HEK293T (cell line): Measurements from ENCODE around the gene NTPCR.

ENCODE experiments used
- CTCF ChIA-PET: fragments of 350-600 bp; formaldehyde crosslinking; extraction: SDS; loops from one replicate; lab custom pipeline; 2021; ENCODE audit warnings: antibody characterized with exemption, inconsistent platforms; lab: Yijun Ruan, JAX
- POLR2A ChIA-PET: fragments of 350-600 bp; formaldehyde crosslinking; extraction: SDS; loops from one replicate; lab custom pipeline; 2020; ENCODE audit warnings: antibody characterized with exemption, inconsistent platforms; lab: Yijun Ruan, JAX
- DNase-seq: peaks from one replicate; pipeline ENCODE4 v3.0.0; 2012; ENCODE audit warnings: mixed read lengths; ENCODE audit errors: extremely low spot score
- ARNT ChIP-seq: fragments of 450-650 bp; IDR thresholded peaks from 2 replicates; pipeline ENCODE4 v1.6.1; 2017; ENCODE audit warnings: mild to moderate bottlenecking
- BHLHE40 ChIP-seq: fragments of 450-650 bp; IDR thresholded peaks from 2 replicates; pipeline ENCODE4 v1.6.1; 2016; ENCODE audit warnings: mild to moderate bottlenecking, moderate library complexity, borderline replicate concordance
- CTBP1 ChIP-seq: fragments of 450-650 bp; IDR thresholded peaks from 2 replicates; pipeline ENCODE4 v1.6.1; 2016; ENCODE audit warnings: borderline replicate concordance
- ELF4 ChIP-seq: fragments of 450-650 bp; IDR thresholded peaks from 2 replicates; pipeline ENCODE4 v1.6.1; 2017; ENCODE audit warnings: antibody characterized with exemption
- FOXA1 ChIP-seq: fragments of 450-650 bp; IDR thresholded peaks from 2 replicates; pipeline ENCODE4 v1.6.1; 2016; ENCODE audit warnings: mild to moderate bottlenecking
- FOXK2 ChIP-seq: fragments of 450-650 bp; IDR thresholded peaks from 2 replicates; pipeline ENCODE4 v1.6.1; 2016; ENCODE audit warnings: mild to moderate bottlenecking
- FOXM1 ChIP-seq: fragments of 450-650 bp; IDR thresholded peaks from 2 replicates; pipeline ENCODE4 v1.6.1; 2017; ENCODE audit warnings: mild to moderate bottlenecking, borderline replicate concordance
- HDGF ChIP-seq: fragments of 450-650 bp; IDR thresholded peaks from 2 replicates; pipeline ENCODE4 v1.6.1; 2017; ENCODE audit warnings: antibody characterized with exemption, borderline replicate concordance
- L3MBTL2 ChIP-seq: fragments of 450-650 bp; conservative IDR thresholded peaks from 2 replicates; pipeline ENCODE4 v1.6.1; 2016; ENCODE audit warnings: mild to moderate bottlenecking
- LEF1 ChIP-seq: fragments of 450-650 bp; IDR thresholded peaks from 2 replicates; pipeline ENCODE4 v1.6.1; 2017; ENCODE audit warnings: mild to moderate bottlenecking, borderline replicate concordance
- NFRKB ChIP-seq: fragments of 450-650 bp; IDR thresholded peaks from 2 replicates; pipeline ENCODE4 v1.6.1; 2016; ENCODE audit warnings: mild to moderate bottlenecking, moderate library complexity
- PKNOX1 ChIP-seq: fragments of 450-650 bp; IDR thresholded peaks from 2 replicates; pipeline ENCODE4 v1.6.1; 2016
- SP1 ChIP-seq: fragments of 450-650 bp; IDR thresholded peaks from 2 replicates; pipeline ENCODE4 v1.6.1; 2017
- SUZ12 ChIP-seq: fragments of 450-650 bp; IDR thresholded peaks from 2 replicates; pipeline ENCODE4 v1.6.1; 2016; ENCODE audit warnings: mild to moderate bottlenecking
- TARDBP ChIP-seq: fragments of 450-650 bp; IDR thresholded peaks from 2 replicates; pipeline ENCODE4 v1.6.1; 2016
- ZNF384 ChIP-seq: fragments of 450-650 bp; IDR thresholded peaks from 2 replicates; pipeline ENCODE4 v1.6.1; 2016

Gene NTPCR

GRCh38 chr1:232987774-232988140 lies 37.3 kb downstream of the NTPCR start:
- no peak for DNase-seq
- ChIA-PET CTCF (no interaction called here), POLR2A (no interaction called here)
- TF ChIP-seq L3MBTL2 (no peak), CTBP1 (no peak), ARNT (no peak), PKNOX1 (no peak), SP1 (no peak), TARDBP (no peak), FOXK2 (no peak), BHLHE40 (no peak), ELF4 (no peak), FOXA1 (no peak), SUZ12 (no peak), FOXM1 (no peak), HDGF (no peak), ZNF384 (no peak), LEF1 (no peak), NFRKB (no peak)

DNA sequence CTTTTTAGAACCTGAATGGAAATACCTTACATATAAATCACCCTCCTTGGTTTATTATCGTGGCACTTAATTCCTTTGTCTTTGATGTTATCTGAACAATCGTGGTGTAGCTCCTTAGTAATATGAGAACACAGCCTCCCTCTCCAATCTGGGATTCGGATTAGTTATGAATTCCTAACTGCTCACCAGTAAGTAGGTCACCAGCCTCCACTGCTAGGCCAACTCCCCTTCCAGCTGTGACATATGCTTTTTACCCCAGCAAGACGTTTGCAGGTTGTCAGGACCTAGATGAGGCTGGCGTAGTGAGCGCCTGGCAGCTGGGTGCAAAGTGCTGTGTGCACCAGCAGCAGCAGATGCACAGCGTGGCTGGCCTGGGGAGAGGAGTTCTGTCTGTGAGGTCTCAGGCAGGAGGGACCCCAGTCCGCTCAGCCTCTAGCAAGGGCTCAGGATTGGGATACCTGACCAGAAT lies 38.2 kb downstream of the NTPCR start:
- DNase-seq: peak; percentile 25
- ChIA-PET POLR2A (no interaction called here), CTCF (no interaction called here)
- no peak for TF ChIP-seq CTBP1
- TF ChIP-seq HDGF: no peak
- TF ChIP-seq FOXM1: no peak
- no peak for TF ChIP-seq ELF4
- no peak for TF ChIP-seq TARDBP
- no peak for TF ChIP-seq NFRKB
- no peak for TF ChIP-seq SUZ12
- no peak for TF ChIP-seq PKNOX1
- no peak for TF ChIP-seq L3MBTL2
- no peak for TF ChIP-seq SP1
- TF ChIP-seq ARNT: no peak
- no peak for TF ChIP-seq FOXA1
- no peak for TF ChIP-seq LEF1
- TF ChIP-seq FOXK2: no peak

DNA sequence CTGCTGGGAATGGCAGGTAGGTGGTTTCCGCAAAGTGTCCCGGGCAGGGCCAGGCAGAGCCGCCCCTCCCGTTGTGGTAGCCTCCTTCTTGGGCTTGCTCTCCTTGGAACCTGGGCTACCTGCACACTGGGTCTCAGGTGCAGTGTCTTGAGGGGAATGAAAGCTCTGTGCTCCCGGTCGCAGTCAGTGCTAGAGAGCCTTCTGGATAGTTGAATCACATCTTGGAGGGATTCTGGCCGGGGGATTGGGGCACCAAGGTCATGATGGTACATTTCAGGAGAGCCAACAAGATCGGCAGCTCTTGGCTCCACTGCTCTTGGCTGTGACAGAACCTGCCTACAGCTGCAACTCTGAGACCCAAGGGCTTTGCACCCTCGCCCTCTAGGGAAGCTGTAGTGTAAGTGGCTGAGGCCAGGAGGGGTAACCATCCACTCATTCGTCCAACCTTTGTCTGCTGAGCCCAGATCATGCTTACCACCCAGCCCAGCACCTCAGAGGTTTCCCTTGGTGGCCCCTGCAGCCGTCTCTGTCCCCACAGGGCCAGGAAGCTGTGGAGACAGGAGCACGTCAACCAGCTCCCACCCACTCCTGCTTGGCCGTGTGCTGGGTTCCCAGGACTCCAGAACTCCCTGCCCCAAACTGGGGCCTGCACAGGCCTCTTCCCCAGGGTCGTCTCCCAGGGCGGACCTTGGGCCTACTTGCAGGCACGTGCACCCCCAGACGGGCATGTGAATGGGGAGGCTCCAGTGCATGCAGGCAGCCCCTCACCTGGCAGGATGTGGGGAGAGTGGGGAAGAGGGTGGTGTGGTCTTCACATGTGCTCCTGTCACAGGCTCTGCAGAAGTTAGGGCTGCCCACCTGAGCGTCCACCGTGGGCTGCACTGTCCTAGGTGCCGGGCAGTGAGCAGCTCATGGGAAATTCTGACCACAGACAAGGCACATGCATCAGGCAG lies 40.0 kb downstream of the NTPCR start:
- ChIA-PET POLR2A (interaction anchor here (0.5 kb wide), 1 partner anchor 227 kb away, joined by 3 read pairs; no protein-coding TSS in a partner anchor), CTCF (no interaction called here)
- TF ChIP-seq ARNT (no peak), TARDBP (no peak), FOXK2 (no peak), CTBP1 (no peak), BHLHE40 (no peak), ELF4 (no peak), NFRKB (no peak), PKNOX1 (no peak), FOXA1 (no peak), FOXM1 (no peak), L3MBTL2 (no peak), SP1 (no peak), LEF1 (no peak), SUZ12 (no peak), HDGF (no peak), ZNF384 (no peak)
- no peak for DNase-seq

- POLR2A ChIA-PET: no interaction called here
Measured at GRCh38 chr1:232991238-232991637, 40.8 kb downstream of the NTPCR start.

DNA sequence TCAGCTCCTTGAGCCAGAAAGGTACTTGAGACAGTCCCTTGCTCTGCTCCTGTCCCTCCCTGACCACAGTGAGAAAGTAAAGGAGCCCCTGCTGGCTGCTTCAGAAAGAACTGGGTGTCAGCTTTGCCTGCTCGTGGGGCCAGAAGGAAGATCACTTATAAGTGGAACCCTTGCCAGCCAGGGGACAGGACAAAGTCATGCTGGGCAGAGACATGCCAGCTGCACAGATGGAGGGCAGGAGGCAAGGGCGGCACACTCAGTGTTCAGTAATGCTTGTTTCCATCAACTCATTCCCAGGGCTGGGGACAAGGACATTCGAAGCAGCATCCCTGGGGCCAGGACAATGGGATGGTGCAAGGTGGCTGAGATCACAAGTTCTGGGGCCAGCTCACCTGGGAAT lies 41.8 kb downstream of the NTPCR start:
- ChIA-PET CTCF (no interaction called here), POLR2A (no interaction called here)
- no peak for DNase-seq
- no peak for TF ChIP-seq TARDBP
- no peak for TF ChIP-seq PKNOX1
- no peak for TF ChIP-seq ARNT
- no peak for TF ChIP-seq SP1
- TF ChIP-seq HDGF: no peak
- no peak for TF ChIP-seq NFRKB
- no peak for TF ChIP-seq FOXK2
- TF ChIP-seq LEF1: no peak
- TF ChIP-seq FOXM1: no peak
- no peak for TF ChIP-seq CTBP1
- no peak for TF ChIP-seq ZNF384
- TF ChIP-seq FOXA1: no peak
- no peak for TF ChIP-seq L3MBTL2
- no peak for TF ChIP-seq ELF4

More at GRCh38 chr1:232991238-232991637, 40.8 kb downstream of the NTPCR start:
- DNase-seq: no peak
- TF ChIP-seq ZNF384 (no peak), SUZ12 (no peak), FOXM1 (no peak), TARDBP (no peak), LEF1 (no peak)
- CTCF ChIA-PET: no interaction called here
